Lower leg skin (tissue), 3 donors: Measurements from ENCODE around the gene HACD1.

Source experiments
- CTCF ChIP-seq, 3 donors: fragments of 450-650 bp; IDR thresholded peaks; one replicate each; pipeline ENCODE4 v1.5.1; 2016; ENCODE audit warnings: antibody characterized with exemption in 3 of 3, mild to moderate bottlenecking in 3 of 3, moderate library complexity in 2 of 3
- POLR2A ChIP-seq, 2 donors: fragments of 450-650 bp; IDR thresholded peaks; one replicate each; pipeline ENCODE4 v1.6.1; 2016 to 2017; ENCODE audit warnings: antibody characterized with exemption in 2 of 2, mild to moderate bottlenecking in 1 of 2, moderate library complexity in 1 of 2

GRCh38 chr10:17607603-17608332, 9.4 kb downstream of the HACD1 start:
- TF ChIP-seq CTCF (IDR thresholded peaks at IDR 0.05) (no peak), POLR2A (IDR thresholded peaks at IDR 0.05) (no peak)
